CD1c-positive myeloid dendritic cell (primary cell): Measurements from ENCODE around the gene GPR35.

ENCODE experiments used
- DNase-seq: peaks from one replicate; pipeline ENCODE4 v3.0.0-alpha.2; 2016; ENCODE audit errors: extremely low spot score

Gene GPR35

DNA sequence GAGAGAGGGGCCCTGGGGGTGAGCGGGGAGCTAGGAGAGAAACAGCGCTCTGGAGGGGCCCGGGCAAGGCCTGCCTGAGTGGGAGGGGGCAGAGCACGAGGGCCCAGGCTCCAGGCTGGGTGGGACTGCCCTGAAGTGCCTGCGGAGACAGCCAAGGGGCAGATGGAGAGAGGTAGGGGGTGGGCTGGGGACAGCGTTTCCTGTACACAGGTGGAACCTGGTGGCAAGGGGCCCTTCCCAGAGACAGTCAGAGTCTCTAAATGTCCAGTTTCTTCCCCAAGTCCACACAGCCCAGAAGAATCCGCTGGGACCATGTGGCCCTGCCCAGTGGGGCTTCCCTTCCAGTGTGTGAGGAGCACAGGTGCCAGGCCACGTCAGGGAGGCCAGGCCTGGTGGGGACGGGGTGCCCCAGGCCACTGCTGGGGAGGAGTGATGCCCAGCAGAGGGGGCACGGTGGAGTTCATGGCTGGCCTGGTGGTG, 1.7 kb upstream of the GPR35 start:
- DNase-seq: no peak

DNA sequence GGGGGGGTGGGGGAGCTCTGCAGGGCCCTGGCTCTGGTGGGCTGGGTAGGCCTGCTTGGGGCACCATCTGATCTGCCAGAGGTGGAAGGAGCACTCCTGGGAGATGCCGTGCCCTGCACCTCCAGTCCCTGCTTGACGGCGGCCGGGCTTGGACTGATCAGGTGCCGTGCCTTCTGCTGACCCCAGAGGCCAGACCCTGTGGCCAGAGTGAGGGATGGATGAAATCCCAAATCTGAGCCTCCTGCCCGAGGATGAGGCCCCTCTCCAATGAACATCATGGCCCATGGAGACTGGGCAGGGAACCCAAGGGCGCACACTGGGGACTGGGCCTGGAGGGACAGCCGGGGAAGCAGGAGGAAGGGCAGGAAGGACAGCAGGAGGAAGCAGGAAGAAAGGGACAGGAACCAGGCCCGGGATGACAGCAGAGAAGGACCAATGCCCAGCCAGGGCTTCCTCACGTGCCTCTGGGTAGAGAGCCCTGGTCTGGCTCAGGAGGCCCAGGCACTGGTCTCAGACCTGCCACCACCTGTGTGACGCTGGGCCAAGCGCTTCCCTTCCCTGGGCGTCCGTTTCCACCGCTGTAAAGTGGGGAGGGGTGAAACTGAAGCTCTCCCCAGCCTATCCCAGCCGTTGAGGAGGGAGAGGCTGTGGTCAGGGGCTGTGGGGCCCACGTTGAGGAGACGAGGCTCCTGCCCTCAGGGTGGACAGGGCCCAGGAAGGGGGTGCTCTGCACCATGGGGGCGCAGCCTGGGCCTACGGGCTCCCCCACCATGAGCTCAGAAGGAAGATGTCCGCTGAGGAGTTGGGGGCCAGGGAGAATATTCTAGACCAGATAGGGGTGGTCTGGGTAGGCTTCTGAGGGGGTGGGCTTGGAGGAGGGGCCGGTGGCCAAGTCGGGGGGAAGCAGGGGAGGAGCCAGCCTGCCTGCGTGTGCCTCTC, 1.0 kb upstream of the GPR35 start:
- DNase-seq: peak; percentile 33

- peak; percentile 86 for DNase-seq
Observed at GRCh38 chr2:240626531-240627300, 1.4 kb downstream of the GPR35 start.

GRCh38 chr2:240627736-240628506, 2.6 kb downstream of the GPR35 start:
- DNase-seq: no peak

- no peak for DNase-seq
Observed at GRCh38 chr2:240628507-240628807, 3.2 kb downstream of the GPR35 start.

- no peak for DNase-seq
Observed at GRCh38 chr2:240628808-240629618, 3.7 kb downstream of the GPR35 start.

GRCh38 chr2:240629619-240629967, 4.3 kb downstream of the GPR35 start:
- DNase-seq: no peak

DNA sequence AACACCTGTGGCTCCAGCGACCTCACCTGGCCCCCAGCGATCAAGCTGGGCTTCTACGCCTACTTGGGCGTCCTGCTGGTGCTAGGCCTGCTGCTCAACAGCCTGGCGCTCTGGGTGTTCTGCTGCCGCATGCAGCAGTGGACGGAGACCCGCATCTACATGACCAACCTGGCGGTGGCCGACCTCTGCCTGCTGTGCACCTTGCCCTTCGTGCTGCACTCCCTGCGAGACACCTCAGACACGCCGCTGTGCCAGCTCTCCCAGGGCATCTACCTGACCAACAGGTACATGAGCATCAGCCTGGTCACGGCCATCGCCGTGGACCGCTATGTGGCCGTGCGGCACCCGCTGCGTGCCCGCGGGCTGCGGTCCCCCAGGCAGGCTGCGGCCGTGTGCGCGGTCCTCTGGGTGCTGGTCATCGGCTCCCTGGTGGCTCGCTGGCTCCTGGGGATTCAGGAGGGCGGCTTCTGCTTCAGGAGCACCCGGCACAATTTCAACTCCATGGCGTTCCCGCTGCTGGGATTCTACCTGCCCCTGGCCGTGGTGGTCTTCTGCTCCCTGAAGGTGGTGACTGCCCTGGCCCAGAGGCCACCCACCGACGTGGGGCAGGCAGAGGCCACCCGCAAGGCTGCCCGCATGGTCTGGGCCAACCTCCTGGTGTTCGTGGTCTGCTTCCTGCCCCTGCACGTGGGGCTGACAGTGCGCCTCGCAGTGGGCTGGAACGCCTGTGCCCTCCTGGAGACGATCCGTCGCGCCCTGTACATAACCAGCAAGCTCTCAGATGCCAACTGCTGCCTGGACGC, 4.9 kb downstream of the GPR35 start:
- no peak for DNase-seq

DNA sequence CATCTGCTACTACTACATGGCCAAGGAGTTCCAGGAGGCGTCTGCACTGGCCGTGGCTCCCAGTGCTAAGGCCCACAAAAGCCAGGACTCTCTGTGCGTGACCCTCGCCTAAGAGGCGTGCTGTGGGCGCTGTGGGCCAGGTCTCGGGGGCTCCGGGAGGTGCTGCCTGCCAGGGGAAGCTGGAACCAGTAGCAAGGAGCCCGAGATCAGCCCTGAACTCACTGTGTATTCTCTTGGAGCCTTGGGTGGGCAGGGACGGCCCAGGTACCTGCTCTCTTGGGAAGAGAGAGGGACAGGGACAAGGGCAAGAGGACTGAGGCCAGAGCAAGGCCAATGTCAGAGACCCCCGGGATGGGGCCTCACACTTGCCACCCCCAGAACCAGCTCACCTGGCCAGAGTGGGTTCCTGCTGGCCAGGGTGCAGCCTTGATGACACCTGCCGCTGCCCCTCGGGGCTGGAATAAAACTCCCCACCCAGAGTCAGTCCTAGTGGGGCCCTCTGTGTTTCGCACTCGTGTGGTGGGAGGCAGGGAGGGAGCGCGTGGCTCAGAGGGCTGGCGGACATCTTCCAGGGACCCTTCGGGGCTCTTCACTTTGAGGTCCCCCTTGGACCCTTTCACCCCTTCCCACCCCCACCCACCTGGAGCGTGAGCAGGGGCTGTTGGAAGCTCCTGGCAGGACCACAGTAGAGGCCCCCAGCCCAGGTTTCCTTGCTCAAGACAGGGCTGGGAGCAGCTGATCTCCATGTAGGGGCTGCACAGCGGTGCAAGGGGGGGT, 5.7 kb downstream of the GPR35 start:
- DNase-seq: no peak

GRCh38 chr2:240631548-240632305, 6.4 kb downstream of the GPR35 start:
- DNase-seq: no peak

DNA sequence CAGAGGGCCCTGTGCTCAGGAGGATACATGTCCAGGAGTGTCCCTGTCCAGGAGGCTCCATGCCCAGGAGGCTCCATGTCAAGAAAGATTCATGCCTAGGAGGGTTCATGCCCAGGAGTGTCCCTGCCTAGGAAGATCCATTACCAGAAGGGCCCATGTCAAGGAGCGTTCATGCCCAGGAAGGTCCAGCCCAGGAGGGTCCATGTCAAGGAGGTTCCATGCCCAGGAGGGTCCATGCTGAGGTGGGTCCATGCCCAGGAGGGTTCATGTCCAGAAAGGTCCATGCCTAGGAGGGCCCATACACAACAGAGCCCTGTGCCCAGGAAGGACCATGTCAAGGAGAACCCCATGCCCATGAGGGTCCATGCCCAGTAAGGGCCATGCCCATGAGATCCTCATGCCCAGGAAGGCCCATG, 7.0 kb downstream of the GPR35 start:
- DNase-seq: no peak

DNA sequence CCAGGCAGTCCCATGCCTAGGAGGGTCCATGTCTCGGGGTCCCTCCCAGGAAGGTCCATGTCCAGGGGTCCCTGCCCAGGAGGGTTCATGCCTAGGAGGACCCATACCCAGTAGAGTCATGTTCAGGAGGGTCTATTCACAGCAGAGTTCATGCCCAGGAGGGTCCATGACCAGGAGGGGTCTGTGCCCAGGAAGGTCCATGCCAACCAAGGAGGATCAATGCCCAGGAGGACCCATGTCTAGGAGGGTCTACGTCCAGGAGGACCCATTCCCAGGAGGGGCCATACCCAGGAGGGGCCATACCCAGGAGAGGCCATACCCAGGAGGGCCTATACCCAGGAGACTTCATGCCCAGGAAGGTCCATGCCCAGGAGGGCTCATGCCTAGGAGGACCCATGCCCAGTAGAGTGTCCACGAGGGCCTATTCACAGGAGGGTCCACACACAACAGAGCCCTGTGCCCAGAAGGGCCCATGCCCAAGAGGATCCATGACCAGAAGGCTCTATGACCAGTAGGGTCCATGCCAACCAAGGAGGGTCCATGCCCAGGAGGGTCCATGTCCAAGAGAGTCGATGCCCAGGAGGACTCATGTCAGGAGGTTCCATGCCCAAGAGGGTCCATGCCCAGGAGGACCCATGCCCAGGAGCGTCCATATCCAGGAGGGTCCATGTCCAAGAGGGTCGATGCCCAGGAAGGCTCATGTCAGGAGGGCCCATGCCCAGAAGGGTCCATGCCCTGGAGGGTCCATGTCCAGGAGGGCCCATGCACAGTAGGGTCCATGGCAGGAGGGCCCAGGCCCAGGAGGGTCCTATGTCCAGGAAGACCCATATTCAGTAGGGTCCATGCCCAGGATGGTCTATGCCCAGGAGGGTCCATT, 10.1 kb downstream of the GPR35 start:
- DNase-seq: no peak

DNA sequence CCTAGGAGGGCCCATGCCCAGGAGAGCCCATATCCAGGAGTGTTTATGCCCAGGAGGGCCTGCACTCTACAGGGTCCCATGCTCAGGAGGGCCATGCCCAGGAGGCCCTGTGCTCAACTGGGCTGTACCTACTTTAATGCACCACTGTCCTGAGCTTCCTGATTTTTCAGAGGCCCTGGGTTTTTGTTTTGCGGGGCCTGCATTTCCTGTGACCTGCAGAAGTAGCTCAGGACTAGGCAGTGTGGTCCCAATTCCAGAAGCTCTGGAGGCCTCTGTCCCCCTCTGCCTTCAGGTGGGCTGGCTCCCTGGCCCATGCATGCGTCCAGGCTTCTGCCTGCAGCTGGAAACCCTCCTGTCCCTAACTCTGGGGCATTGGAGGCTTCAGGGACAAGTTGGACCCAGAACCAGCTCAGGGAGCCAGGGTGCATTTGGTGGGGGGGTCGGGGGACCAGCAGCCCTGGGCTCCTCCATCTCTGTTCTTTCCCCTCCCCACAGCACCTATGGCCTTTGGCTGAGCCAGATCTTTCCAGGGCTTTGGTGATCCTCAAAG, 10.8 kb downstream of the GPR35 start:
- no peak for DNase-seq

DNA sequence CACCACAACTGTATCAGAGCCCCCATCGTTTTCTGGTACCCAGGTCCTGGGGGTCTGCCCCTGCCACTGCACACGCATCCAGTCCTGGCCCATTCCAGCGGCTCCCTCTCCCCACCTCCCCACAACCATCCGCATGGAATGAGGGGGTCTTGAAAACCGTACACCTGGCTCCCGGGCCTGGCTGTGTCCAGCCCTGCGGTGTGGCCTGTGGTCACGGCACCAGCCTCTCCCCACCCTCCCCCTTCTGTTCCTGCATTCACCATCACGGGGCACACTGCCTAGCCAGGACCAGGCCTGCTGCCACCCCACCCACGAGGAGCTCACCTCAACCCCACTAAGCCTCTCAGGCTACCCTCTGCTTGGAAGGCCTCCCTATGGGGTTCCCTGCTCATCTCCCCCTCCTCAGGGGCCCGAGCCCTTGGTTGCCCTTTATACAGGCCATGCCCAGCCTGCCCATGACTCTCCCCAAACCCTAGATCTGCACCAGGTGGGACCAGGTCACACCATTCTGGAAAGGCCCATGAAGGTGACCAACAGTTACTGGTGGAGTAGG, 11.4 kb downstream of the GPR35 start:
- DNase-seq: no peak

GRCh38 chr2:240637116-240637900, 12.0 kb downstream of the GPR35 start:
- DNase-seq: no peak

GRCh38 chr2:240637901-240638345, 12.6 kb downstream of the GPR35 start:
- DNase-seq: no peak
